Smooth muscle cell (in vitro differentiated cells): Measurements from ENCODE around the gene MS4A3. TPM values are rescaled to one million over a fixed set of nuclear protein-coding genes. Genes with fewer than 3 reads are reported as not detected.

Source experiments
- DNase-seq: peaks from one replicate; lab custom pipeline; 2025; ENCODE audit not compliant: unreplicated experiment; lab: John Stamatoyannopoulos, UW
- H2AFZ ChIP-seq: fragments of 200-600 bp; sonication (generic); 2 replicates; pipeline ENCODE4 v1.6.0; 2016; ENCODE audit warnings: antibody characterized with exemption, low read depth, mild to moderate bottlenecking
- H3F3A ChIP-seq: fragments of 200-600 bp; sonication (generic); 2 replicates; pipeline ENCODE4 v1.6.0; 2017; ENCODE audit warnings: antibody characterized with exemption, low read depth
- H3K27ac ChIP-seq: fragments of 200-600 bp; sonication (generic); 2 replicates; pipeline ENCODE4 v1.5.1; 2016; ENCODE audit warnings: low read depth, mild to moderate bottlenecking
- H3K27me3 ChIP-seq: fragments of 200-600 bp; sonication (generic); 2 replicates; pipeline ENCODE4 v1.6.1; 2016; ENCODE audit warnings: low read depth, mild to moderate bottlenecking
- H3K36me3 ChIP-seq: fragments of 200-600 bp; sonication (generic); 2 replicates; pipeline ENCODE4 v1.5.1; 2016; ENCODE audit warnings: low read depth
- H3K4me1 ChIP-seq: fragments of 200-600 bp; sonication (generic); 2 replicates; pipeline ENCODE4 v1.5.1; 2016; ENCODE audit warnings: low read depth
- H3K4me2 ChIP-seq: fragments of 200-600 bp; sonication (generic); 2 replicates; pipeline ENCODE4 v1.6.0; 2016; ENCODE audit warnings: mild to moderate bottlenecking
- H3K4me3 ChIP-seq: fragments of 200-600 bp; sonication (generic); 2 replicates; pipeline ENCODE4 v1.5.1; 2016; ENCODE audit warnings: mild to moderate bottlenecking
- H3K79me2 ChIP-seq: fragments of 200-600 bp; sonication (generic); 2 replicates; pipeline ENCODE4 v1.6.0; 2016; ENCODE audit warnings: low read depth, mild to moderate bottlenecking
- H3K9ac ChIP-seq: fragments of 200-600 bp; sonication (generic); 2 replicates; pipeline ENCODE4 v1.6.0; 2016; ENCODE audit warnings: low read depth
- H3K9me3 ChIP-seq: fragments of 200-600 bp; sonication (generic); replicated peaks from 2 replicates; pipeline ENCODE4 v1.5.1; 2016; ENCODE audit warnings: low read depth
- H4K20me1 ChIP-seq: fragments of 200-600 bp; sonication (generic); 2 replicates; pipeline ENCODE4 v1.6.0; 2016; ENCODE audit warnings: low read depth
- CTCF ChIP-seq: fragments of 200-600 bp; sonication (generic); IDR thresholded peaks from 2 replicates; pipeline ENCODE4 v1.5.1; 2017; ENCODE audit warnings: borderline replicate concordance, mild to moderate bottlenecking, antibody characterized with exemption; ENCODE audit not compliant: insufficient read depth, poor library complexity, severe bottlenecking
- WGBS: methylation state at CpG from one replicate; pipeline ENCODE4 v1.1.7; 2016; ENCODE audit warnings: low lambda C conversion rate; 5-methylcytosine and 5-hydroxymethylcytosine counted together
- polyA plus RNA-seq: library from polyadenylated mRNA; unstranded; fragments of >200 nt; fragmentation: Nextera tagmentation; extraction: Ambion mirVana; gene quantifications from 2 replicates; pipeline ENCODE4 v1.2.1, GENCODE V29; 2016
- total RNA-seq: library from RNA; depleted of rRNA; stranded (reverse); fragments of >200 nt; gene quantifications from 2 replicates; pipeline ENCODE4 v1.2.3, GENCODE V29; 2014

The MS4A3 gene
- total and polyA plus RNA-seq, 2 experiments from 2014 or later: not detected

GRCh38 chr11:60084631-60085273 is 28.3 kb downstream of the MS4A3 start:
- DNase-seq: no peak
- Histone ChIP-seq H3K4me3 (no peak overlapping the region), H3K9me3 (no peaks in the 10 kb centered on the region), H2AFZ (no peak overlapping the region), H3K27me3 (no peaks in the 10 kb centered on the region), H3F3A (no peaks in the 10 kb centered on the region), H3K4me2 (no peak overlapping the region), H3K4me1 (no peaks in the 10 kb centered on the region), H3K79me2 (no peaks in the 10 kb centered on the region), H3K9ac (no peak overlapping the region), H3K36me3 (no peaks in the 10 kb centered on the region), H3K27ac (no peak overlapping the region), H4K20me1 (no peaks in the 10 kb centered on the region)
- TF ChIP-seq CTCF: no peak
- 54% methylated on average over 3 of the region's 3 CpGs for WGBS

GRCh38 chr11:60085909-60086308 is 29.4 kb downstream of the MS4A3 start:
- H3K9ac ChIP-seq: no peak overlapping the region
- H3K4me1 ChIP-seq: no peaks in the 10 kb centered on the region
- H3K9me3 ChIP-seq: no peaks in the 10 kb centered on the region
- DNase-seq: no peak
- H4K20me1 ChIP-seq: no peaks in the 10 kb centered on the region
- H3K4me2 ChIP-seq: no peak overlapping the region
- H2AFZ ChIP-seq: no peak overlapping the region
- H3F3A ChIP-seq: no peaks in the 10 kb centered on the region
- no peak overlapping the region for H3K27ac ChIP-seq
- WGBS: 75% methylated on average over 2 of the region's 2 CpGs
- H3K36me3 ChIP-seq: no peaks in the 10 kb centered on the region
- TF ChIP-seq CTCF: no peak
- H3K79me2 ChIP-seq: no peaks in the 10 kb centered on the region
- no peak overlapping the region for H3K4me3 ChIP-seq
- no peaks in the 10 kb centered on the region for H3K27me3 ChIP-seq

- no peak for DNase-seq
- H3K9ac ChIP-seq: no peak overlapping the region
- TF ChIP-seq CTCF: no peak
- no peak overlapping the region for H3K27ac ChIP-seq
- no peaks in the 10 kb centered on the region for H3K79me2 ChIP-seq
- no peak overlapping the region for H3K4me2 ChIP-seq
- H3F3A ChIP-seq: no peaks in the 10 kb centered on the region
- no peaks in the 10 kb centered on the region for H3K4me1 ChIP-seq
- 59% methylated on average over 1 of the region's 1 CpG for WGBS
- no peaks in the 10 kb centered on the region for H3K27me3 ChIP-seq
- no peaks in the 10 kb centered on the region for H3K36me3 ChIP-seq
- H3K9me3 ChIP-seq: no peaks in the 10 kb centered on the region
- no peak overlapping the region for H2AFZ ChIP-seq
- H4K20me1 ChIP-seq: no peaks in the 10 kb centered on the region
- no peak overlapping the region for H3K4me3 ChIP-seq
These were observed 30.8 kb downstream of the MS4A3 start for GRCh38 chr11:60087239-60087638.

GRCh38 chr11:60088364-60088763 is 31.9 kb downstream of the MS4A3 start, which contains the start of gene MS4A2:
Gene MS4A2 (plus strand): TSS chr11:60088664. CDS start chr11:60088766, 102 bp downstream.
- Histone ChIP-seq H3K4me1 (no peaks in the 10 kb centered on the region), H2AFZ (no peak within 1 kb of the TSS), H3K27me3 (no peaks in the 10 kb centered on the region), H3K4me2 (no peak within 1 kb of the TSS), H3K4me3 (no peak within 1 kb of the TSS), H4K20me1 (no peaks in the 10 kb centered on the region), H3F3A (no peaks in the 10 kb centered on the region), H3K9ac (no peak within 1 kb of the TSS), H3K9me3 (no peaks in the 10 kb centered on the region), H3K79me2 (no peaks in the 10 kb centered on the region), H3K36me3 (no peaks in the 10 kb centered on the region), H3K27ac (no peak within 1 kb of the TSS)
- TF ChIP-seq CTCF: no peak
- WGBS: 74% methylated on average over 1 of the region's 1 CpG
- no peak for DNase-seq
